22Rv1 (cell line): ENCODE data around the gene HOXA13.

Experiments
- ZFX ChIP-seq: fragments of 450-650 bp; IDR thresholded peaks from 2 replicates; pipeline ENCODE4 v1.6.1; 2017; ENCODE audit warnings: antibody characterized with exemption, borderline replicate concordance
- TF ChIP-seq, protein P1 (sequence below): fragments of 450-650 bp; IDR thresholded peaks from 2 replicates; pipeline ENCODE4 v1.5.1; 2017; ENCODE audit warnings: mild to moderate bottlenecking

DNA sequence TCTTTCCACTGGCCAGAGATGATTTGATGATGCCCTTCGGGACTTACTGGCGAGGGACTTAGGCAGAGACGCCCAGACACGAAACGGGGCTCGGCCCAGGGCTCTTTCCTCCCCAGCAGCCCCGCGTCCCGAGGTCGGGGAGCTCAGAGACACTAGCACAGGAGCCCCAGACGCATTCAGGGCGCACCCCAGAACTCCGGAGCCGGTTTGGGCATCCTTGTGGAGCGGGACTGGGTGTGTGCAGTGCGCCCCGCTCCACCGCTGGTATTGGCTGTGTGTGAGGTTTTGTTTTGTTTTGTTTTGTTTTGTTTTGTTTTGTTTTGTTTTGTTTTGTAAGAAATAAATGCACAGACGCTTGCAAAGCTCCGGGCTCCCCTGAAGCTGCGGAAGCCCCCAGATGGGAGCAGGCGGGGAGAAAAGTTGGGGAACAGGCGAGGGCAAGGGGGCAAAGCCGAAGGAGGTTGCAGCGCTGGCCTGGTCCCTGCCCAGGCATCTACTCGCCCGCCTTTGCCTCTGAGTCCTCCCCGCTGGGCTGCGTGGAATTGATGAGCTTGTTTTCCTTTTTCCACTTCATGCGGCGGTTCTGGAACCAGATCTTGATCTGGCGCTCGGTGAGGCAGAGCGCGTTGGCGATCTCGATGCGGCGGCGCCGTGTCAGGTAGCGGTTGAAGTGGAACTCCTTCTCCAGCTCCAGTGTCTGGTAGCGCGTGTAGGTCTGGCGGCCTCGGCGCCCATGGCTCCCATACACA is 54.6 kb downstream of the HOXA13 start:
- TF ChIP-seq, protein P1, sequence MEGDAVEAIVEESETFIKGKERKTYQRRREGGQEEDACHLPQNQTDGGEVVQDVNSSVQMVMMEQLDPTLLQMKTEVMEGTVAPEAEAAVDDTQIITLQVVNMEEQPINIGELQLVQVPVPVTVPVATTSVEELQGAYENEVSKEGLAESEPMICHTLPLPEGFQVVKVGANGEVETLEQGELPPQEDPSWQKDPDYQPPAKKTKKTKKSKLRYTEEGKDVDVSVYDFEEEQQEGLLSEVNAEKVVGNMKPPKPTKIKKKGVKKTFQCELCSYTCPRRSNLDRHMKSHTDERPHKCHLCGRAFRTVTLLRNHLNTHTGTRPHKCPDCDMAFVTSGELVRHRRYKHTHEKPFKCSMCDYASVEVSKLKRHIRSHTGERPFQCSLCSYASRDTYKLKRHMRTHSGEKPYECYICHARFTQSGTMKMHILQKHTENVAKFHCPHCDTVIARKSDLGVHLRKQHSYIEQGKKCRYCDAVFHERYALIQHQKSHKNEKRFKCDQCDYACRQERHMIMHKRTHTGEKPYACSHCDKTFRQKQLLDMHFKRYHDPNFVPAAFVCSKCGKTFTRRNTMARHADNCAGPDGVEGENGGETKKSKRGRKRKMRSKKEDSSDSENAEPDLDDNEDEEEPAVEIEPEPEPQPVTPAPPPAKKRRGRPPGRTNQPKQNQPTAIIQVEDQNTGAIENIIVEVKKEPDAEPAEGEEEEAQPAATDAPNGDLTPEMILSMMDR, result no peak
- TF ChIP-seq ZFX, result no peak
